DOHH2 (cell line): ENCODE data around the gene WDR31.

Experiments used
- CTCF ChIP-seq: fragments of 200-600 bp; sonication (generic); IDR thresholded peaks from one replicate; pipeline ENCODE4 v1.5.1; 2014; ENCODE audit warnings: antibody characterized with exemption, mild to moderate bottlenecking, low read depth, low read length; ENCODE audit not compliant: poor library complexity, severe bottlenecking
- EZH2phosphoT487 ChIP-seq: fragments of 200-600 bp; sonication (generic); IDR thresholded peaks from 2 replicates; pipeline ENCODE4 v1.6.1; 2017; ENCODE audit warnings: borderline replicate concordance, mild to moderate bottlenecking, antibody characterized with exemption, low read length, moderate library complexity, mixed read lengths

GRCh38 chr9:113356686-113357292 is 16.7 kb upstream of the WDR31 start:
- TF ChIP-seq CTCF, result no peak
- TF ChIP-seq EZH2phosphoT487, result no peak
